UCSD-AML1 (cell line): ENCODE measurements around the gene CHMP6.

Experiments used
- DNase-seq: peaks from one replicate; lab custom pipeline; 2025; ENCODE audit not compliant: unreplicated experiment; lab: John Stamatoyannopoulos, UW

CHMP6 gene

GRCh38 chr17:81042606-81043005, 51.0 kb downstream of the CHMP6 start:
- no peak for DNase-seq

- DNase-seq, result no peak
These were observed 51.7 kb downstream of the CHMP6 start for GRCh38 chr17:81043319-81043724.

DNA sequence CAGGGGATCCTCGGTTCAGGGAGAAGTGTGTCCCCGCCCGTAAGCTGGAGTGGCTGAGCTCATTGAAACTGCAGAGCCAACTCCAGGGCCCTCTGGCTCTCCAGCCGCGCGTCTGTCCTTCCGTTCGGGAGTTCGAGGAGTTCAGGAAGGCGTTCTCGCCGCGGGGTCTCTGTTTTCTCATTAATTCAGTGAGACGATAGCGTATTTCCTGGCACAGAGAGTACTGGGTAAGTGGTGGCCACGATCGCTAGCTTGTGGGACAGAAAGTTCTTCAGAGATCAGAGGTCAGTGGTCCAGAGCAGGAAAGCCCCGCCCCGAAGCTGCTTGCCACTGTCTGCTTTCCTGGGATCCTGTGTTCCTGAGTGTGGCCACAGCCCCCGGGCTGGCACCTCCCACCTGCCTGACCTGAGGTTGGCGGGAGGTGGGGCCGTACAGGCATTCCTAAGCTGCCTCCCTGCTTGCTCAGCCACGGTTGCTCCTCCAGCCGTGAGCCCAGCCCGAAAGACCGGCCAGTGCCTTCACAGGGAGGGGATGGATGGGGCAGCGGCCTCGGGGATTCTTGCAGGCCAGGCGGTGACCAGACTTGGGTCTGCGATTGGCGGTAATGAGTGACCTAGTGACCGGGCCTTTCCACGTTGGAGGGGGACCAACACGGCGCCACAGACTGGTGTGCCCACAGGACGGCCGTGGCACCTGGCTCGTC, 52.2 kb downstream of the CHMP6 start:
- no peak for DNase-seq

DNA sequence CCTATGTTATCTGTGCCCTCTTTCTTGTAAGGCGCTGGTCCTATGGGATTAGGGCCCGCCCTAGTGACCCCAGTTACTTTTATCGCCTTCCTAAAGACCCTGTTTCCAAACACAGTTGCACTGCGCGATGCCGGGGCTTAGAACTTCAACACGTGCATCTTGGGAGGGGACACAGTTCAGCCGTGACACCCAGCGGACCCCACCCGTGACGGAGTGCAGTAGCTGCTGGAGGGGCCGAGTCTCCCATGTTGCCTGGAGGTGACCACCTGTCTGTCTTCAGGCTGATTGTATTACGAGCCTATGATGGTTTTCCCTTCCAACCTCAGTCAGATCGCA, 52.8 kb downstream of the CHMP6 start:
- no peak for DNase-seq

DNA sequence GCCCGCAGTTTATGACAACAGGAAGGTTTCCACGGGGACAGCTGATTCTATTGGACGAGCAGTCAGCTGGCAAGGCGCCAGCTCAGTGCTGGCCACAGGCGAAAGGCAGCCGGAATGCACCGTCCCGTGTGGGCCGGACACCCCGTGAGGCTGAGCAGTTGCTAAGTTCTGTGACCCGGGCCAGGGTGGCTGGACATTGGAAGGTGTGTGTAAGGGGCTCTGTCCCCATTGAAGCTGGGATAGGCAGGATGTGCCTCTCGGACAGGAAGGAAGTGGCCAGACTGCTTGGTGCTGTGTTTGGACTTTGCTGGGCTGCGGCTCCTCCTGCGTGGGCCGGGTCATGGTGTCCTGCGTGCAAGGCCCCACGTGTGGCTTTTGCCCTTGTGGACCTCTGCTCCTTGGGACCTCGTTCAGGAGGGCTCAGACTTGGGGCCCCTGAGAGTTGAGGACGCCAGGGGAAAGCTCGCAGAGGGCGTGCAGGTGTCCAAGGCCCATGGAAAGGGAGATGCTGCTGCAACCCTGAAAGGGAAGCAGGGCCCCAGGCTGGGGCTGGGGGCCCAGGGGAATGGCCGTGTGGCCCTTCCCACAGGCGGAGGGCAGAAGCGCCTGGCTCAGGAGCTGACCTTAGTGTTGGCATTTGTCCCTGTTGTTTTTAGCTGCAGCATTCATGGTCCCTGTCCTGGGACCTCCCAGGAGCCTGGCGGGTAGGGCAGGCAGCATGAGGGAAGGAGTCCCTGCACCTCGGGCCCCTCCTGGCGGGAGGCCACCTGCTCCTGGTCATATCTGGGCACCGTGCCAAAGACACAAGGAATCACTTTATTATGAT, 53.3 kb downstream of the CHMP6 start:
- no peak for DNase-seq

DNA sequence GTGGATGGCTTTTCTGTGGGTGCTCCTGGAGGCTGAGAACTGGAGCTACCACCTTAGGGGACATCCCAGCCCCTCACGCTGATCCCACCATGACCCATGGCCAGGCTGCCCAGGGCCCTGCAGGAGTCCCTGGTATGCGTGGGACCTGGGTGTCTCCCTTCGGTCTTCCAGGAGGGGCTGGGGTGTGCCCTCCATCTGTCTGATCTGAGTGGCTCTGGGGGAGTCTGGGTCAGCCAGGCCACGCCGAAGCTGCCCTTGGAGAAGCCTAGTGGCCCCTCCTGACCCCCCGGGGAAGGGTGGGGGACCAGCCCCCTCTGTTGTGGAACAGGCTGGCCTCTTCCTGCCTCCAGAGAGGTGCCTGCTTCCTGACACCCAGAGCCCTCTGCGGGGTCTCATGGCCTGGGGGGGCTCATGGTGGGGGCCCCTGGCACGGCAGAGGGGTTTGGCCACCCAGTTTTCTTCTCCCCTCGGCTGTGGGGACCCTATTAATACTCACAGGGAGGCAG, 54.0 kb downstream of the CHMP6 start:
- no peak for DNase-seq

GRCh38 chr17:81046132-81046769, 54.6 kb downstream of the CHMP6 start:
- DNase-seq, result no peak

DNA sequence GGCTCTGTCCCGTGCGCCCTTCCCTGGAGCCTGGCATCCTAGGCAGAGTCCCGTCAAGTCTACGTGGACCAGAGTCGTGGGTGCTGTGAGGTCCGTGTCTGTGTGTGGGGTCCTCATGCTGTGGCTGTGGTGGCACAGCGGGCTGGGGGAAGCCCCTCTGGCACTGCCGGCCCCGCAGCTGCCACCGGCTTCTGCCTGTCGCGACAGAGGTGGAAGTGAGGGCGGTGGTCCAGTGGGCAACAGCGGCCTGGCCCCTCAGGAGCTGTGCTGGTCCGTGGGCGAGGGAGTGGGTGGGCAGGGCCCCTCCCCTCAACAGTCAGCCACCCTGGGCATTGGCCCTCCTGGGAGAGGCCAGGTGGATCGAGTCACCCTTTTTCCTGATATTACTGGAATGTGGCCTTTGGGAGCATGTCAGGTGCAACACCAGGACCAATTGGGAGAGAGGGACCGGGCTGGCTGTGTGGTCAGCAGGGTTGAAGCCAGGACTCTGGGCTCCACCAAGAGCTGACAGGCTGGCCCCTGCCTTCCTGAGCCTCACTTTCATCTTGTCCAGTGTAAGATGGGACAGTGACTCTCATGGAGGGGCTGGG, 55.2 kb downstream of the CHMP6 start:
- no peak for DNase-seq

- no peak for DNase-seq
These were observed 57.3 kb downstream of the CHMP6 start for GRCh38 chr17:81048827-81049371.

GRCh38 chr17:81049372-81049911, 57.8 kb downstream of the CHMP6 start:
- peak; percentile 48 for DNase-seq
